ENCODE measurements around the gene TBC1D14.

DNA sequence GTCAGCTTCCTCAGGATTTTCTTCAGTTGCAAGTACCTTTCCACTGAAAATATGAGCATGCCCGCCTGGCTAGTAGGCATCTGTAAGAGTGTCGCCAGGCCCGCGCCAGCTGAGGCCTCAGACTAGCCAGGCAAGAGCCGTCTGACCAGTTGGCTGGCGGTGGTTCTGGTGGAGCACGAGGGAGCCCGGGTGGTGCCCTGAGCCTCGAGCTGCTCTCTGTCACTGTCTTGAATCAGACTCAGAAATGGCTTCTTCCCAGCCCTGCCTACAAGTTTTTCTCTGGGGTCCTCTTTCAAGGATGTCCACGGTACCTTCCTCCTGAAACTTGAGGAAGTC, 146.3 kb downstream of the TBC1D14 start:
- no peak for TF ChIP-seq CTCF (IDR thresholded peaks at IDR 0.05; ENCODE audit: insufficient read depth, low read length, poor library complexity, severe bottlenecking)
- no peak for TF ChIP-seq EZH2phosphoT487 (conservative IDR thresholded peaks at IDR 0.05; ENCODE audit: low read length)

Data from SU-DHL-6 (cell line).